HFFc6 (cell line): Measurements from ENCODE around the gene THUMPD2. TPM values are rescaled to one million over a fixed set of nuclear protein-coding genes. Genes with fewer than 3 reads are reported as not detected.

Experiments used
- DNase-seq: peaks from one replicate; pipeline ENCODE4 v3.0.0-alpha.2; 2018
- H3K27ac Mint-ChIP-seq: 2 replicates; pipeline ENCODE4 v1.8.0; 2020; ENCODE audit warnings: mild to moderate bottlenecking, mixed read lengths
- H3K27me3 Mint-ChIP-seq: 2 replicates; pipeline ENCODE4 v1.8.0; 2021; ENCODE audit warnings: mild to moderate bottlenecking, moderate library complexity, mixed read lengths; ENCODE audit not compliant: insufficient read depth
- H3K36me3 Mint-ChIP-seq: 2 replicates; pipeline ENCODE4 v1.8.0; 2021; ENCODE audit warnings: low read depth, mixed read lengths
- H3K4me1 Mint-ChIP-seq: 2 replicates; pipeline ENCODE4 v1.8.0; 2020; ENCODE audit warnings: low read depth, mixed read lengths
- H3K4me3 Mint-ChIP-seq: 2 replicates; pipeline ENCODE4 v1.8.0; 2020; ENCODE audit warnings: mild to moderate bottlenecking, moderate library complexity, mixed read lengths
- H3K9me3 Mint-ChIP-seq: 2 replicates; pipeline ENCODE4 v1.8.0; 2020; ENCODE audit warnings: mild to moderate bottlenecking, mixed read lengths
- total RNA-seq, 6 experiments: library from RNA; stranded (reverse); fragmentation: NEBNext Ultra II Directional; extraction: Animal tissue kit (Norgen Biotek cat#: 25700); gene quantifications; 2 replicates in 1 of 6; 3 replicates in 5 of 6; pipeline ENCODE4 v1.2.3, GENCODE V29; 2021
- TF ChIP-seq, protein P1 (sequence below): fragments of 200-600 bp; sonication (generic); IDR thresholded peaks from 2 replicates; pipeline ENCODE4 v1.5.0; 2021; ENCODE audit warnings: antibody characterized with exemption, mild to moderate bottlenecking

Gene THUMPD2
- total RNA-seq, 6 experiments from 2014 or later: 5.2 to 7.1 (median 6.1) TPM

DNA sequence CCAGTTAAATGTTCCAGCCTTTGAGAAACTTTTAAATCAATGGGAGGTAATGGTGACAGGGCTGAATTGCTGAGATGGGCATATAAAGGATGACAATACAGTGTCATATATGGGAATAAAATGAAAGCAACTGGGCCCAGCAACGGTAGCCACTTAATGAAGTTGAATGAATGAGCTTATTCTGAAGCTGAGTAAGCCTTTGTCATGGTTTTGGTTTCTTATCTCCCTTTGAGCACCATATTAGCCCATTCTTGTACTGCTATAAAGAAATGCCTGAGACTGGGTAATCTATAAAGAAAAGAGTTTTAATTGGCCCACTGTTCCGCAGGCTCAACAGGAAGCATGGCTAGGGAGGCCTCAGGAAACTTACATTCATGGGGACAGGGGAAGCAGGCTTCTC, 3.5 kb upstream of the THUMPD2 start:
- no peak for DNase-seq
- peaks cover 11% of the 10 kb centered on the region for H3K36me3 Mint-ChIP-seq
- H3K9me3 Mint-ChIP-seq: no peaks in the 10 kb centered on the region
- TF ChIP-seq, protein P1, sequence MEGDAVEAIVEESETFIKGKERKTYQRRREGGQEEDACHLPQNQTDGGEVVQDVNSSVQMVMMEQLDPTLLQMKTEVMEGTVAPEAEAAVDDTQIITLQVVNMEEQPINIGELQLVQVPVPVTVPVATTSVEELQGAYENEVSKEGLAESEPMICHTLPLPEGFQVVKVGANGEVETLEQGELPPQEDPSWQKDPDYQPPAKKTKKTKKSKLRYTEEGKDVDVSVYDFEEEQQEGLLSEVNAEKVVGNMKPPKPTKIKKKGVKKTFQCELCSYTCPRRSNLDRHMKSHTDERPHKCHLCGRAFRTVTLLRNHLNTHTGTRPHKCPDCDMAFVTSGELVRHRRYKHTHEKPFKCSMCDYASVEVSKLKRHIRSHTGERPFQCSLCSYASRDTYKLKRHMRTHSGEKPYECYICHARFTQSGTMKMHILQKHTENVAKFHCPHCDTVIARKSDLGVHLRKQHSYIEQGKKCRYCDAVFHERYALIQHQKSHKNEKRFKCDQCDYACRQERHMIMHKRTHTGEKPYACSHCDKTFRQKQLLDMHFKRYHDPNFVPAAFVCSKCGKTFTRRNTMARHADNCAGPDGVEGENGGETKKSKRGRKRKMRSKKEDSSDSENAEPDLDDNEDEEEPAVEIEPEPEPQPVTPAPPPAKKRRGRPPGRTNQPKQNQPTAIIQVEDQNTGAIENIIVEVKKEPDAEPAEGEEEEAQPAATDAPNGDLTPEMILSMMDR: no peak
- H3K4me3 Mint-ChIP-seq: no peak overlapping the region
- H3K27ac Mint-ChIP-seq: 0 out of 2 replicates have a peak overlapping the region, but pooled peaks have one; percentile 92
- H3K27me3 Mint-ChIP-seq: no peaks in the 10 kb centered on the region
- peaks cover 45% of the 10 kb centered on the region for H3K4me1 Mint-ChIP-seq

DNA sequence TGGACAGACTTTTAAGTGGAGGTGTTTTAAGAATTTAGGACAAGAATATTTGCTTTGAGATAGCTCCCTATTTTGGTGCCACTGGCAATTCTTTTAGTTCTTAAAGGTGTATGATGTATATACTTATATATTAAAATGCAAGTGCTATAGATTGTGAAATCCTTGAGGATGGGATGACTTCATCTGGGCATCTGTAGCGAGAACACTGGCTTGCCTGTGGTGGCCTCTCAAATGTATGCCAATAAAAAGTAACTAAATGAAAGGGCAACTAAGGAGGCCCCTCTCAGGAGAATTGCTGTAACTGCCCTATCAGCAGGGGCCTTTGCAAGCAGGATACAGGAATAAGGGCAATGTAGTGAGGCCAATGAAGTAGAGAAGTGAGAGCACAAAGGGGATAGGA, 2.6 kb upstream of the THUMPD2 start:
- peaks cover 52% of the 10 kb centered on the region for H3K4me1 Mint-ChIP-seq
- H3K9me3 Mint-ChIP-seq: no peaks in the 10 kb centered on the region
- DNase-seq: no peak
- peaks cover 16% of the 10 kb centered on the region for H3K36me3 Mint-ChIP-seq
- TF ChIP-seq, protein P1: no peak
- no peak overlapping the region for H3K27ac Mint-ChIP-seq
- H3K27me3 Mint-ChIP-seq: no peaks in the 10 kb centered on the region
- no peak overlapping the region for H3K4me3 Mint-ChIP-seq

DNA sequence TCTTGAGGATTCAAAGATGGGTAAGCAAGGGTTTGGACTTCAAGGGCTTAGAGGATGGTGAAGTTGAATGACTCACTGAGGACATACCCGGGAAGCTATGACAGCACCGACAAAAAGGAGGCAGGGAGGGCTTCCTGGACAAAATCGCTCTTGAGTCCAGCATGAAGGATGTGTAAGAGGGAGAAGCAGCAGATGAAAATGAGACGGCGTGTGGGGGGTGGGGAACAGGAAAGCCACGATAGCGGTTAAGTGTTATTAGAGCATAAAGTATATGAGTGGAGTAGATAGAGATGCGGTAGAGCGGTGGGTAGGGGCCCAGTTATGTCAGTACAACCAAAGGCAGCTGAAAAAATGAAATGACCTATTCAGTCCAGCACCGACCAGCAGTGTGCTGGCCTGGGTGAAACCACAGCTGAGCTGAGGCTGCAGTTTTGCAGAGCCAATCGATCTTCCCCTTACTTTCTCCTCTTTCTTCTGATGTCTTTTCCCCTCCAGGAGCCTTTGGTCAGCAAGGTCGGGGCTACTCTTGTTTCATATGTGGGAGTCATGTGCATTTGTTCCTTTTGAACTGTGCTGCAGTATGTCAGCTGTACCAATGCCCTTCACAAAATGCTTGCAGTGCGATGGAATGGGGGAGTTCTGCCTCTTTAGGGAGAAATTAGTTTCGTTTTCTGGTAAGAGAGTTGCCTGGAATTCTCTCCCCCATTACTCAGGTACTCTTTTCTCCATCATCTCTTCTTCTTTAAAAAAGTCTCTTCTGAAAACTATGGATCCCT, 2.0 kb upstream of the THUMPD2 start:
- Mint-ChIP-seq H3K36me3 (peaks cover 19% of the 10 kb centered on the region), H3K27me3 (no peaks in the 10 kb centered on the region), H3K9me3 (no peaks in the 10 kb centered on the region), H3K4me3 (no peak overlapping the region), H3K4me1 (peaks cover 55% of the 10 kb centered on the region), H3K27ac (no peak overlapping the region)
- TF ChIP-seq, protein P1: no peak
- no peak for DNase-seq

DNA sequence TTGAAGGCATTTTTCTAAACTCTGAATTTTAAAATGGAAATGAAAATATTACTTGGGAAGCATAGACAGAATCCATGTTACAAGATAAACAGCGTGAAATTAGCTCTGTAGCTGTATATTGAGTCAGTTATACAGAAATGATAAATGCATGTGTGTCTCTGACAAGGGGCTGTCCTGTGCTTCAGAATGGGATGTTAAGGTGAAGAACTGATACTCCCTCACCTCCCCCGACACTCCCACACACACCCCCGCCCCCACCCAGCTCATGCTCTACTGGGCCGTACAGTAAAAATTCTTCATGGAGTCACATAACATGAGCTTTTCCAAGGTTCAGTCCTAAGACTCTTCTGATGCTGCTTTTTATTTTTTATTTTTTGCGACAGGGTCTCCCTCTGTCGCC, 869 bp upstream of the THUMPD2 start:
- Mint-ChIP-seq H3K9me3 (no peaks in the 10 kb centered on the region), H3K36me3 (peaks cover 23% of the 10 kb centered on the region), H3K27me3 (no peaks in the 10 kb centered on the region), H3K4me3 (peak overlapping the region; percentile 77), H3K27ac (no peak overlapping the region), H3K4me1 (peaks cover 61% of the 10 kb centered on the region)
- DNase-seq: no peak
- TF ChIP-seq, protein P1: no peak

DNA sequence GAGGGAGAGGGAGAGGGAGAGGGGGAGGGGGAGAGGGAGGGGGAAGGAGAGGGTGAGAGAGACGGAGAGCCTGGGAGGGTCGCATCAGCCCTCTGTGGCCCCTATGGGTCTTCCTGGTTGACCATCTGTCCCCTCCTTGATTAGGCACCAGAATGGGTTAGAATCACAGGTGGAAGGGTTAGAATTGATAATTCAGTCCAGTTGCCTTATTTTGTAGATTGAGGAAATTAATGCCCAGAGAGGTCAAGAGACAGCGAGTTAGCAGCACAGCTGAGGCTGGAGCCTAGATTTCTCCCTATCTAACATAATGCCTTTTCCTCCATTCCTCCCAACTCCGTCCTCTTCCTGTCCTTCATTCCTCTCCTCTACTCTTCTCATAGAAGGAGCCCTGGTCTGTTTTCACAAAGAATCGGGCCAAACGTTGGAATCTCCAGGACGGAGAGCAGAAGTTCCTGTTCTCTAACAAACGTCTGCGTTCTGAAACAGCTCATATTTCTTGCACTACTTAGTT, 338 bp upstream of the THUMPD2 start:
- H3K27ac Mint-ChIP-seq: peak overlapping the region; percentile 65
- H3K27me3 Mint-ChIP-seq: no peaks in the 10 kb centered on the region
- peaks cover 65% of the 10 kb centered on the region for H3K4me1 Mint-ChIP-seq
- TF ChIP-seq, protein P1: no peak
- H3K9me3 Mint-ChIP-seq: no peaks in the 10 kb centered on the region
- H3K4me3 Mint-ChIP-seq: peak overlapping the region; percentile 77
- no peak for DNase-seq
- H3K36me3 Mint-ChIP-seq: peaks cover 26% of the 10 kb centered on the region
